Peyer's patch (tissue), 4 donors: ENCODE data around the gene SSRP1. TPM values are rescaled to one million over a fixed set of nuclear protein-coding genes. Genes with fewer than 3 reads are reported as not detected.

Experiments used
- DNase-seq, 3 donors: peaks; one replicate each; pipeline ENCODE4 v3.0.0-alpha.2; 2017 to 2019
- H3K27ac ChIP-seq, 4 donors: fragments of 200-600 bp; sonication (generic); one replicate each; pipeline ENCODE4 v1.5.1; 2016 to 2019
- H3K27me3 ChIP-seq, 2 donors: fragments of 200-600 bp; sonication (generic); one replicate each; pipeline ENCODE4 v1.5.1; 2019
- H3K36me3 ChIP-seq, 3 donors: fragments of 200-600 bp; sonication (generic); one replicate each; pipeline ENCODE4 v1.5.1; 2016 to 2019
- H3K4me1 ChIP-seq, 4 donors: fragments of 200-600 bp; sonication (generic); one replicate each; pipeline ENCODE4 v1.5.1; 2016 to 2019
- H3K4me3 ChIP-seq, 4 donors: fragments of 200-600 bp; sonication (generic); 1 replicate in 3 of 4; 2 replicates in 1 of 4; pipeline ENCODE4 v1.5.1; 2016 to 2019; ENCODE audit warnings: mild to moderate bottlenecking in 1 of 4
- H3K9me3 ChIP-seq, 4 donors: fragments of 200-600 bp; sonication (generic); one replicate each; pipeline ENCODE4 v1.5.1; 2016 to 2019; ENCODE audit warnings: mild to moderate bottlenecking in 1 of 4
- POLR2A ChIP-seq, 2 donors: fragments of 450-650 bp; IDR thresholded peaks; one replicate each; pipeline ENCODE4 v1.5.1; 2017; ENCODE audit warnings: antibody characterized with exemption in 2 of 2, mild to moderate bottlenecking in 2 of 2, moderate library complexity in 2 of 2
- total RNA-seq, 4 donors: library from RNA; depleted of rRNA; stranded (reverse); fragments of >200 nt; gene quantifications; one replicate each; pipeline ENCODE4 v1.1.0, GENCODE V29; 2016
- TF ChIP-seq, protein P1 (sequence below), 6 experiments: fragments of 450-650 bp in 4 of 6; fragments of 200-600 bp in 2 of 6; sonication (generic) in 1 of 6; IDR thresholded peaks; one replicate each; pipeline ENCODE4 v1.5.1; 2017 to 2019; ENCODE audit warnings: antibody characterized with exemption in 6 of 6, mild to moderate bottlenecking in 3 of 6, moderate library complexity in 1 of 6

The SSRP1 gene
- total RNA-seq, 4 donors from 2014 or later, result 39.9 to 106 (median 50.6) TPM

DNA sequence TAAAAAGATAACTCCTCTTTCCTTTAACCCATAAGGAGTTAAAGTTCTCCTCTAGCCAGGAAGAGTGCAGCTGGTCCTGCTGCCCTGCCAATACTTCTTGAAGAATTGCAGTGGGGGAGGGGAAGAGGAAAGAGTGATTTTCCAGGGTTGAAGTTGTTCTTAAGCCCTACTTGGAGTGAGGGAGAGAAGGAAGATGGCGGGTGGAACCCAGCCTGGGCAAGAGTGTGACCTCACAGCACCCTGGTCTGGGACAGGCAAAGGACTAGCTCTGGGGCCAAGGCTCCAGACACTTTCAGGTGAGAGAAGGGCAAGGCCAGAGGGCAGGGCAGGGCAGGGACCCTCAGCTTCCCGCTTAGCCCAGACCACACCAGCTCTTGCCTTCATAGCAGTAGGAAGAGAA is 17.5 kb downstream of the SSRP1 start:
- peaks cover 0 to 80% (median 0%) of the 10 kb centered on the region in 4 donors for H3K4me1 ChIP-seq
- H3K27ac ChIP-seq, result peak overlapping the region in 3 of 4 donors; percentile 23 to 53 (median 25)
- DNase-seq, result no peak
- H3K4me3 ChIP-seq, result no peak overlapping the region
- TF ChIP-seq, protein P1, sequence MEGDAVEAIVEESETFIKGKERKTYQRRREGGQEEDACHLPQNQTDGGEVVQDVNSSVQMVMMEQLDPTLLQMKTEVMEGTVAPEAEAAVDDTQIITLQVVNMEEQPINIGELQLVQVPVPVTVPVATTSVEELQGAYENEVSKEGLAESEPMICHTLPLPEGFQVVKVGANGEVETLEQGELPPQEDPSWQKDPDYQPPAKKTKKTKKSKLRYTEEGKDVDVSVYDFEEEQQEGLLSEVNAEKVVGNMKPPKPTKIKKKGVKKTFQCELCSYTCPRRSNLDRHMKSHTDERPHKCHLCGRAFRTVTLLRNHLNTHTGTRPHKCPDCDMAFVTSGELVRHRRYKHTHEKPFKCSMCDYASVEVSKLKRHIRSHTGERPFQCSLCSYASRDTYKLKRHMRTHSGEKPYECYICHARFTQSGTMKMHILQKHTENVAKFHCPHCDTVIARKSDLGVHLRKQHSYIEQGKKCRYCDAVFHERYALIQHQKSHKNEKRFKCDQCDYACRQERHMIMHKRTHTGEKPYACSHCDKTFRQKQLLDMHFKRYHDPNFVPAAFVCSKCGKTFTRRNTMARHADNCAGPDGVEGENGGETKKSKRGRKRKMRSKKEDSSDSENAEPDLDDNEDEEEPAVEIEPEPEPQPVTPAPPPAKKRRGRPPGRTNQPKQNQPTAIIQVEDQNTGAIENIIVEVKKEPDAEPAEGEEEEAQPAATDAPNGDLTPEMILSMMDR (IDR thresholded peaks at IDR 0.05), result no peak
- no peak for TF ChIP-seq POLR2A (IDR thresholded peaks at IDR 0.05)
- H3K27me3 ChIP-seq, result no peaks in the 10 kb centered on the region
- no peaks in the 10 kb centered on the region for H3K9me3 ChIP-seq
- peaks cover 0 to 60% (median 0%) of the 10 kb centered on the region in 3 donors for H3K36me3 ChIP-seq

DNA sequence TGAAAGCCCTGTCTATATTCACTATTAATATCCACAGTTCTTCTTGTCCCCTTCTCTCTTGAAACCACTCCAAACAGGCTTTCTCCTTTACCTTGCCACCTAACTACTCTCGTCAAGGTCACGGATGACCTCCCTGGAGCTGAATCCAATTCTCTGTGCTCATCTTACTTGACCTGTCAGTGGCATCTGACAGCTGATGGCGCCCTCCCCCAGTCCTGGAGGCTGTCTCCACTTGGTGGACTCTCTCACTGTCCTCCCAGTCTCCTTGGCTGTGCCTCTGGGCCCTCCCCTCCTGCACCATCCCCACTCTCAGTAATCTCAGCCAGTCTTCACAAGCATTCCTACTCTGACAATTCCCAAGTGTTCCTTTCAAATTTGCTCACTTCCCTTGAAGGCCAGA is 19.7 kb downstream of the SSRP1 start:
- Histone ChIP-seq H3K36me3 (peaks cover 0 to 70% (median 0%) of the 10 kb centered on the region in 3 donors), H3K27me3 (no peaks in the 10 kb centered on the region), H3K27ac (peak overlapping the region in 2 of 4 donors; percentile 40 to 49), H3K4me1 (peaks cover 0 to 78% (median 6%) of the 10 kb centered on the region in 4 donors), H3K9me3 (no peaks in the 10 kb centered on the region), H3K4me3 (no peak overlapping the region)
- no peak for TF ChIP-seq POLR2A (IDR thresholded peaks at IDR 0.05)
- TF ChIP-seq, protein P1 (IDR thresholded peaks at IDR 0.05), result no peak
- no peak for DNase-seq

DNA sequence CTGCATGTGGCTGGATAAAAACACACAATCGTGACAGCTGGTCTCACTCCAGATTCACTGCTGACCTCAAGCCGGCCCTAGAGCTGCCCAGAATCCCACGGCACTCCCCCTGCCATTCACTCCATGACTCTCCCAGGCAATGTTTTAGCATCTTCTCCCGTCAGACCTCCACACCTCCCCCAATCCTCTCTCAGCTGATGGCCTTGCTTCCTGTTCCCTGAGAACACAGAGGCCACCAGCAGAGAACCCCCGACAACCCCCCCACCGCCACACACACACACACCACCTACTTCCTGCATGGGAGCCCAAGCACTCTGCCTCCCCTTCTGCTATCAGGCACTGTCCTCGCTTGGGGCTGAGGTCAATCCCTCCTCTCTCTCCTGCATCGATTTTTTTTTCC is 20.2 kb downstream of the SSRP1 start:
- DNase-seq, result peak in 1 of 3 donors; percentile 32
- H3K27ac ChIP-seq, result peak overlapping the region in 2 of 4 donors; percentile 26 to 32
- no peaks in the 10 kb centered on the region for H3K27me3 ChIP-seq
- no peak overlapping the region for H3K4me3 ChIP-seq
- H3K36me3 ChIP-seq, result peaks cover 0 to 65% (median 0%) of the 10 kb centered on the region in 3 donors
- no peak for TF ChIP-seq POLR2A (IDR thresholded peaks at IDR 0.05)
- TF ChIP-seq, protein P1 (IDR thresholded peaks at IDR 0.05), result no peak
- H3K4me1 ChIP-seq, result peaks cover 0 to 78% (median 7%) of the 10 kb centered on the region in 4 donors
- H3K9me3 ChIP-seq, result no peaks in the 10 kb centered on the region

DNA sequence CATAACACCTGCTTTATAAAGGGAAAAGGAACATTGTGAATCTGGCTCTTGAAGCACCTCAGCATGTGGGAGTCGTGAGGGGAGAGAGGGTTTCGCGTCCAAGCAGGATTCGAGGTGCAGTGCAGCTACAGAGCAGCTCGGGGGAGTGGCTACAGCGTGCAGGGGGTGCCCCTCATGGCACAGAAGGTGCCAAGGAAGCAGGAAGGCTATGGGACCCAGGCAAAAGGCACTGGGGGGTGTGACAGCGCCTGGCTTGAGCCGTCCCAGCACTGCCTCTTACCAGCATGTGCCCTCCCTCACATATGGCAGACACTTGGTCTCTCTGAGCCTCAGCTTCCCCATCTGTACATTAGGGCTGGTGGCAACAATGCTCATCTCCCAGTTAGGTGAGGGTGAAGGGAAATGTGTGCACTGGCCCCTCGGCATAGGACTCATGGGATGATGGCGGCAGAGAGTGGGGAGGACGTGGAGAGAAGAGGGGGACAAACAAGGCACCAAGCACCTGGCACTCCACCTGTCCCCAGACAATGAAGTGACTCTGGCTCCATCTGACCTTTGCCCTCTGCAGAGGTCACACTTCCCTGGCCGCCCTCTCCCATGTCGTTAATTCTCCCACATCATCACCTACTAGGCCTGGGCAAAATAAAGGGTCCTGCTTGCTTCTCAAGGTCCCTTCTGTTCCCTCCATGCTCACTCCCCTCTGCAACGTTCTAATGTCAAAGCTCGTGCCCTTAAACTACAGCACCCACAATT is 21.3 kb downstream of the SSRP1 start:
- peaks cover 0 to 64% (median 0%) of the 10 kb centered on the region in 3 donors for H3K36me3 ChIP-seq
- no peaks in the 10 kb centered on the region for H3K27me3 ChIP-seq
- TF ChIP-seq POLR2A (IDR thresholded peaks at IDR 0.05), result no peak
- TF ChIP-seq, protein P1 (IDR thresholded peaks at IDR 0.05), result no peak
- peak in 1 of 3 donors; percentile 44 for DNase-seq
- no peak overlapping the region for H3K4me3 ChIP-seq
- H3K4me1 ChIP-seq, result peaks cover 0 to 79% (median 7%) of the 10 kb centered on the region in 4 donors
- H3K27ac ChIP-seq, result no peak overlapping the region
- no peaks in the 10 kb centered on the region for H3K9me3 ChIP-seq

DNA sequence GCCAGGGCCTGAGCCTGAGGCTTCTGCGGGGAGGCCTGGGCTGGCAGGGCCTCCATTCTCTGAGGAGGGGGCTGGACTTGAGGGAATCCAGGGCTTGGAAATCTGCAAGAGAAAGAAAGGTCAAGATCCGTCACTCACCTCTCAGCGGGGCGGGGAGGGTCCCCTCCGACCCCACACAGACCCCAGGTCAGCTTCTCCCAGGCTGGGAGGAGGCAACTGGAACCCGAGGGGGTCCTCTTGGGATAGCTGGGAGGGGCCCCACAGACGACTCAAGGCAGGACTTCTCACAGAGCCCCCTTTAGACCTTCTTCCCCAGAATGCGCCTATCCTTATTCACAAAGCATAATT is 21.9 kb downstream of the SSRP1 start:
- TF ChIP-seq POLR2A (IDR thresholded peaks at IDR 0.05), result no peak
- TF ChIP-seq, protein P1 (IDR thresholded peaks at IDR 0.05), result no peak
- H3K4me3 ChIP-seq, result no peak overlapping the region
- peak overlapping the region in 1 of 4 donors; percentile 96 for H3K27ac ChIP-seq
- H3K9me3 ChIP-seq, result no peaks in the 10 kb centered on the region
- DNase-seq, result no peak
- no peaks in the 10 kb centered on the region for H3K27me3 ChIP-seq
- peaks cover 0 to 82% (median 7%) of the 10 kb centered on the region in 4 donors for H3K4me1 ChIP-seq
- peaks cover 0 to 68% (median 0%) of the 10 kb centered on the region in 3 donors for H3K36me3 ChIP-seq
